ENCODE data around the gene TAOK1. TPM values are rescaled to one million over a fixed set of nuclear protein-coding genes. Genes with fewer than 3 reads are reported as not detected.
A peak's percentile ranks its signal among the peaks of the same experiment; 100 is the strongest.

TAOK1 gene
- total and polyA plus RNA-seq, 9 of the 15 experiments (the other 6 are each of a cell fraction or from before 2014, with no cell fraction given) = 3.2 to 33.1 (median 16.5) TPM

GRCh38 chr17:29589524-29590410, 199.6 kb downstream of the TAOK1 start, which contains the start of gene GIT1 (continued):
- TF ChIP-seq FOXJ3 (CRISPR knock-in tag; IDR thresholded peaks at IDR 0.05) (no peak), PHB2 (IDR thresholded peaks at IDR 0.05; ENCODE audit: low read depth) (no peak), KLF1 (tag; IDR thresholded peaks at IDR 0.05) (0 out of 2 replicates have a peak, but pooled peaks have one; percentile 32), BCOR (IDR thresholded peaks at IDR 0.05) (no peak), L3MBTL2 (IDR thresholded peaks at IDR 0.05) (peak; percentile 64; the same call in 1 of the 2 replicates), SMAD3 (CRISPR knock-in tag; conservative IDR thresholded peaks at IDR 0.05) (no peak), SPI1 (IDR thresholded peaks at IDR 0.05; ENCODE audit: borderline replicate concordance, low read depth, low read length) (peak; percentile 32; the same call in 1 of the 2 replicates), RCOR1 (IDR thresholded peaks at IDR 0.05; ENCODE audit: borderline replicate concordance in 1 of 2, low read depth in 2 of 2, low read length in 2 of 2) (peak in 1 of 2 experiments; percentile 24; a peak in 1 of 4 replicates), ATF1 (CRISPR knock-in tag; IDR thresholded peaks at IDR 0.05) (no peak), ATF1 (tag; IDR thresholded peaks at IDR 0.05) (peak; percentile 27; the same call in 1 of the 2 replicates), ZNF507 (tag; conservative IDR thresholded peaks at IDR 0.05) (no peak), ATF3 (IDR thresholded peaks at IDR 0.05) (no peak), ATF3 (CRISPR knock-in tag; conservative IDR thresholded peaks at IDR 0.05) (no peak), KDM5B (IDR thresholded peaks at IDR 0.05; ENCODE audit: insufficient replicate concordance, low read depth, low read length) (peak; percentile 35), ZBTB7A (IDR thresholded peaks at IDR 0.05; ENCODE audit: borderline replicate concordance, control insufficient read depth, low read depth, low read length) (peak; percentile 88), TRIM24 (IDR thresholded peaks at IDR 0.05) (no peak), MAZ (CRISPR knock-in tag; conservative IDR thresholded peaks at IDR 0.05 in 1 of 2, IDR thresholded peaks at IDR 0.05 in 1 of 2) (peak; percentile 76 to 96; a peak in 3 of 4 replicates), ATF7 (IDR thresholded peaks at IDR 0.05) (peak; percentile 39; the same call in 1 of the 2 replicates), ZNF699 (CRISPR knock-in tag; IDR thresholded peaks at IDR 0.05; ENCODE audit: insufficient replicate concordance) (no peak), HDAC1 (IDR thresholded peaks at IDR 0.05) (peak in 1 of 2 experiments; percentile 35; a peak in 2 of 4 replicates), RBM14 (IDR thresholded peaks at IDR 0.05; ENCODE audit: borderline replicate concordance, insufficient read depth, low read depth, low read length) (no peak), POLR2A (conservative IDR thresholded peaks at IDR 0.05) (no peak)
- TF ChIP-seq, protein P1, sequence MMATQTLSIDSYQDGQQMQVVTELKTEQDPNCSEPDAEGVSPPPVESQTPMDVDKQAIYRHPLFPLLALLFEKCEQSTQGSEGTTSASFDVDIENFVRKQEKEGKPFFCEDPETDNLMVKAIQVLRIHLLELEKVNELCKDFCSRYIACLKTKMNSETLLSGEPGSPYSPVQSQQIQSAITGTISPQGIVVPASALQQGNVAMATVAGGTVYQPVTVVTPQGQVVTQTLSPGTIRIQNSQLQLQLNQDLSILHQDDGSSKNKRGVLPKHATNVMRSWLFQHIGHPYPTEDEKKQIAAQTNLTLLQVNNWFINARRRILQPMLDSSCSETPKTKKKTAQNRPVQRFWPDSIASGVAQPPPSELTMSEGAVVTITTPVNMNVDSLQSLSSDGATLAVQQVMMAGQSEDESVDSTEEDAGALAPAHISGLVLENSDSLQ (IDR thresholded peaks at IDR 0.05) = no peak
- TF ChIP-seq, protein P2, sequence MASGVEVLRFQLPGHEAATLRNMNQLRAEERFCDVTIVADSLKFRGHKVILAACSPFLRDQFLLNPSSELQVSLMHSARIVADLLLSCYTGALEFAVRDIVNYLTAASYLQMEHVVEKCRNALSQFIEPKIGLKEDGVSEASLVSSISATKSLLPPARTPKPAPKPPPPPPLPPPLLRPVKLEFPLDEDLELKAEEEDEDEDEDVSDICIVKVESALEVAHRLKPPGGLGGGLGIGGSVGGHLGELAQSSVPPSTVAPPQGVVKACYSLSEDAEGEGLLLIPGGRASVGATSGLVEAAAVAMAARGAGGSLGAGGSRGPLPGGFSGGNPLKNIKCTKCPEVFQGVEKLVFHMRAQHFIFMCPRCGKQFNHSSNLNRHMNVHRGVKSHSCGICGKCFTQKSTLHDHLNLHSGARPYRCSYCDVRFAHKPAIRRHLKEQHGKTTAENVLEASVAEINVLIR (CRISPR knock-in tag; IDR thresholded peaks at IDR 0.05) = no peak
- TF ChIP-seq, protein P3, sequence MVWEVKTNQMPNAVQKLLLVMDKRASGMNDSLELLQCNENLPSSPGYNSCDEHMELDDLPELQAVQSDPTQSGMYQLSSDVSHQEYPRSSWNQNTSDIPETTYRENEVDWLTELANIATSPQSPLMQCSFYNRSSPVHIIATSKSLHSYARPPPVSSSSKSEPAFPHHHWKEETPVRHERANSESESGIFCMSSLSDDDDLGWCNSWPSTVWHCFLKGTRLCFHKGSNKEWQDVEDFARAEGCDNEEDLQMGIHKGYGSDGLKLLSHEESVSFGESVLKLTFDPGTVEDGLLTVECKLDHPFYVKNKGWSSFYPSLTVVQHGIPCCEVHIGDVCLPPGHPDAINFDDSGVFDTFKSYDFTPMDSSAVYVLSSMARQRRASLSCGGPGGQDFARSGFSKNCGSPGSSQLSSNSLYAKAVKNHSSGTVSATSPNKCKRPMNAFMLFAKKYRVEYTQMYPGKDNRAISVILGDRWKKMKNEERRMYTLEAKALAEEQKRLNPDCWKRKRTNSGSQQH (CRISPR knock-in tag; IDR thresholded peaks at IDR 0.05) = no peak

Data from K562 (cell line).